Bone marrow (tissue), 2 donors: Measurements from ENCODE around the gene THOP1.

ENCODE experiments used
- DNase-seq, 2 donors: peaks; one replicate each; lab custom pipeline; 2025; lab: John Stamatoyannopoulos, UW

THOP1 gene

DNA sequence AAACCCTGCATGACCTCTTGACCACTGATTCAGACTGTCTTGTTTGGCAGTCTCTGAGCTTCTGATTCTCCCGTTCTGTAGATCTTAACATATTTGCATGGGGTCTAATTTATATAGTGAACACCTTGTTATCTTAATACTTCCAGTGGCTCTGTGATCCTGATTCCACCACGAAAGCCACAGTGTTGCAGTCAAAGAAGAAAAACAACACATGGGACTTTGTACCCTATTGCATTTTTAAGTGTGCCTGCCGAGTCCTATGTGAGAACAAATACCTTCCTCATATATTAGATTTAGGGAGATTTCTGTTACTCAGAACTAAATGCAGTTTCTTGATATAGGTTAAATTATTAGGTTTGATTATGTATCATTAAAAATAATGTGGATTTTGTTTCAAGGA lies 69.5 kb downstream of the THOP1 start:
- DNase-seq: no peak

DNA sequence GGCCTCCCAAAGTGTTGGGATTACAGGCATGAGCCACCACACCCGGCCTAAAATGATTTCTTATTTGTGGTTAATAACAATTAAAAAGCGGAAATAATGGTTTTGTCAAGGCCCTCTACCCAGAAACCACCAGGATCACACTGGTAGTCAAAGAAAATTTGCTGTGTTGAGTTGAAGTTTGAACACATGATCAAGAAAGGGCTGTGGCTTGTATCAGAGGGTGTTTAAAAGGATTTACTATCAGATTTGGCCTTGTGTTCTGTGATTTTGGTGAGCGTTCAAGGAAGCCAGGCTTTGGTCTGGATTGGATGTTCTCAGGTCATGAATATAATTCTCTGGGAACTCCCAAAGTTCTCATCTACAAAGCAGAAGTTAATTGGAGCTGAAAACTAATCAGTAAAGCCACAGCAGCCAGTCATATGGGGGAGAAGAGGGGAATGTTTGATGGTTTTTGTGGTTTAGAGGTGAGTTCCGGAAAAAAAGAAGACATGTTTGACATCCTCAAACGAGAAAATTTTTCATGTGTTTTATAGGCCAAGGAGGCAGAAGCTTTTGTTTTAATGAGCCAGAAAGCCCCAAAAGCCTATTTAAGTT lies 71.3 kb downstream of the THOP1 start:
- no peak for DNase-seq

DNA sequence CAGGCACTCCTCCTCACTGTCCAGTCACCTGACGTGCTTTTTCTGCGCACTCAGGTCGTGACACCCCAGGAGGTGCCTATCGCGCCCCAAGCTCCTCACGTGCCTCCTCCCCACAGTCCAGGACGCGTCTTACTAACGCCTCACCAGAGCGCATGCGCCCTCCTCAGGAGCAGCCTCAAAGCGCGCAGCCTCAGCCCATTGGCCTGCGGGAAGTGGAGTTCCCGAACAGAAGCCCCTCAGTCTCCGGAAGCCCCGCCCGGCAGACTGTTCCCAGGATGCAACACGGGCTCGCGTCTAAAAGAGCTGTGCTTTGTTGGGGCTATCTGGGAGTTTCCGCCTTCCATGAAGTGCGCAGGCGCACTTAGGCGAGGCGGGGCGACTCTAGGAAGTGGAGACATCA lies 73.6 kb downstream of the THOP1 start:
- DNase-seq: no peak

DNA sequence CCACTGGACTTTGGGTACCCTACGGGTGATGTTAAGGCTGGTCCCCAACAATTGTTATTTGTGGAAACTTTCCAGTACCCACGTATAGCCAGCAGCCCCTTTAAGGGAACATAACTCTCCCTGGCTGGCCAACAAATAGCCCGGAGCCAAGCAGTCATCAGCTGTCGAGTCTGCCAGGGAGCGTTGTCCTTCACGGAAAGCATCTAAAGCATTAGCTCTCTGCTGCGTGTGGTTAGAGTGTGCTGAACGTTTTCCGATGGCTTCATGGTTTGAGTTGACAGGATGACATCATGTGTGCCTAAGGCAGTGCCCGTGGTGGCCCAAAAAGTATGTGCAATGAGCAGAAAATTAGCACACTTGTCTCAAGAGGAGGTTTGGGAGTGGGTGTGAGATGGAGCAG lies 78.5 kb downstream of the THOP1 start:
- no peak for DNase-seq
